ENCODE data around the gene IGFL1.
A peak's percentile ranks its signal among the peaks of the same experiment; 100 is the strongest.
"Not testable (repeated sequence)": the region's sequence is repeated elsewhere in the genome, so short reads cannot be mapped to it uniquely, and the experiment has no call there.

Gene IGFL1

GRCh38 chr19:46210669-46211068, 18.9 kb upstream of the IGFL1 start:
- DNase-seq (no peak), ATAC-seq (no peak)
- no peak overlapping the region for H3K4me3 Mint-ChIP-seq
- H3K4me1 Mint-ChIP-seq, result peaks cover 22% of the 10 kb centered on the region
- H3K27me3 Mint-ChIP-seq, result peaks cover 63% of the 10 kb centered on the region
- H3K27ac Mint-ChIP-seq, result no peak overlapping the region
- H3K9me3 Mint-ChIP-seq, result no peaks in the 10 kb centered on the region

GRCh38 chr19:46211201-46211881, 18.2 kb upstream of the IGFL1 start:
- H3K9me3 Mint-ChIP-seq, result no peaks in the 10 kb centered on the region
- H3K4me3 Mint-ChIP-seq, result no peak overlapping the region
- peaks cover 22% of the 10 kb centered on the region for H3K4me1 Mint-ChIP-seq
- DNase-seq (no peak), ATAC-seq (no peak)
- H3K27me3 Mint-ChIP-seq, result peaks cover 69% of the 10 kb centered on the region
- no peak overlapping the region for H3K27ac Mint-ChIP-seq

GRCh38 chr19:46212592-46212991, 16.9 kb upstream of the IGFL1 start:
- not testable (repeated sequence) for H3K4me3 Mint-ChIP-seq, H3K27ac Mint-ChIP-seq, ATAC-seq, DNase-seq, H3K9me3 Mint-ChIP-seq
- peaks cover 79% of the 10 kb centered on the region for H3K27me3 Mint-ChIP-seq
- H3K4me1 Mint-ChIP-seq, result peaks cover 22% of the 10 kb centered on the region

- H3K4me1 Mint-ChIP-seq, result peaks cover 21% of the 10 kb centered on the region
- ATAC-seq (no peak), DNase-seq (no peak)
- H3K27ac Mint-ChIP-seq, result no peak overlapping the region
- no peak overlapping the region for H3K4me3 Mint-ChIP-seq
- H3K9me3 Mint-ChIP-seq, result no peaks in the 10 kb centered on the region
- H3K27me3 Mint-ChIP-seq, result peaks cover 80% of the 10 kb centered on the region
Observed at GRCh38 chr19:46213156-46213555, 16.4 kb upstream of the IGFL1 start.

GRCh38 chr19:46213806-46214205, 15.7 kb upstream of the IGFL1 start:
- Mint-ChIP-seq H3K4me1 (peaks cover 15% of the 10 kb centered on the region), H3K4me3 (no peak overlapping the region), H3K27me3 (peaks cover 80% of the 10 kb centered on the region), H3K27ac (no peak overlapping the region), H3K9me3 (no peaks in the 10 kb centered on the region)
- ATAC-seq (no peak), DNase-seq (no peak)

GRCh38 chr19:46216612-46217011, 12.9 kb upstream of the IGFL1 start:
- H3K9me3 Mint-ChIP-seq, result no peaks in the 10 kb centered on the region
- no peak overlapping the region for H3K4me3 Mint-ChIP-seq
- ATAC-seq, result no peak
- no peak overlapping the region for H3K27ac Mint-ChIP-seq
- no peak for DNase-seq
- no peaks in the 10 kb centered on the region for H3K4me1 Mint-ChIP-seq
- peaks cover 81% of the 10 kb centered on the region for H3K27me3 Mint-ChIP-seq

- ATAC-seq (no peak), DNase-seq (no peak)
- H3K9me3 Mint-ChIP-seq, result no peaks in the 10 kb centered on the region
- H3K27ac Mint-ChIP-seq, result no peak overlapping the region
- H3K4me1 Mint-ChIP-seq, result no peaks in the 10 kb centered on the region
- no peak overlapping the region for H3K4me3 Mint-ChIP-seq
- peaks cover 82% of the 10 kb centered on the region for H3K27me3 Mint-ChIP-seq
Observed at GRCh38 chr19:46217476-46217875, 12.1 kb upstream of the IGFL1 start.

GRCh38 chr19:46218160-46218559, 11.4 kb upstream of the IGFL1 start:
- no peak overlapping the region for H3K27ac Mint-ChIP-seq
- no peak overlapping the region for H3K4me3 Mint-ChIP-seq
- DNase-seq (peak in 1 of 2 donors; percentile 12), ATAC-seq (no peak)
- no peaks in the 10 kb centered on the region for H3K4me1 Mint-ChIP-seq
- no peaks in the 10 kb centered on the region for H3K9me3 Mint-ChIP-seq
- peaks cover 82% of the 10 kb centered on the region for H3K27me3 Mint-ChIP-seq

- H3K27me3 Mint-ChIP-seq, result peaks cover 90% of the 10 kb centered on the region
- H3K27ac Mint-ChIP-seq, result no peak overlapping the region
- H3K9me3 Mint-ChIP-seq, result no peaks in the 10 kb centered on the region
- DNase-seq (no peak), ATAC-seq (no peak)
- no peaks in the 10 kb centered on the region for H3K4me1 Mint-ChIP-seq
- H3K4me3 Mint-ChIP-seq, result no peak overlapping the region
Observed at GRCh38 chr19:46220038-46220615, 9.4 kb upstream of the IGFL1 start.

- Mint-ChIP-seq H3K4me1 (peaks cover 9% of the 10 kb centered on the region), H3K4me3 (no peak overlapping the region), H3K27me3 (peaks cover 95% of the 10 kb centered on the region), H3K27ac (peak overlapping the region in 1 of 2 donors; percentile 82), H3K9me3 (no peaks in the 10 kb centered on the region)
- DNase-seq, result no peak
- ATAC-seq, result no peak
Observed at GRCh38 chr19:46221152-46221551, 8.4 kb upstream of the IGFL1 start.

GRCh38 chr19:46221981-46222610, 7.4 kb upstream of the IGFL1 start:
- H3K4me3 Mint-ChIP-seq, result no peak overlapping the region
- H3K27ac Mint-ChIP-seq, result no peak overlapping the region
- H3K27me3 Mint-ChIP-seq, result peaks cover 92% of the 10 kb centered on the region
- no peaks in the 10 kb centered on the region for H3K9me3 Mint-ChIP-seq
- peaks cover 13% of the 10 kb centered on the region for H3K4me1 Mint-ChIP-seq
- DNase-seq (no peak), ATAC-seq (no peak)

GRCh38 chr19:46223787-46224186, 5.8 kb upstream of the IGFL1 start:
- not testable (repeated sequence) for DNase-seq, H3K27ac Mint-ChIP-seq, ATAC-seq, H3K4me3 Mint-ChIP-seq, H3K9me3 Mint-ChIP-seq
- H3K27me3 Mint-ChIP-seq, result peaks cover 88% of the 10 kb centered on the region
- peaks cover 13% of the 10 kb centered on the region for H3K4me1 Mint-ChIP-seq

- H3K27ac Mint-ChIP-seq, result no peak overlapping the region
- H3K9me3 Mint-ChIP-seq, result no peaks in the 10 kb centered on the region
- no peak for DNase-seq
- no peak for ATAC-seq
- H3K27me3 Mint-ChIP-seq, result peaks cover 88% of the 10 kb centered on the region
- peaks cover 13% of the 10 kb centered on the region for H3K4me1 Mint-ChIP-seq
- no peak overlapping the region for H3K4me3 Mint-ChIP-seq
Observed at GRCh38 chr19:46224773-46225172, 4.8 kb upstream of the IGFL1 start.

- Mint-ChIP-seq H3K4me3 (no peak overlapping the region), H3K27ac (peak overlapping the region in 1 of 2 donors; percentile 12), H3K4me1 (peaks cover 13% of the 10 kb centered on the region), H3K27me3 (peaks cover 88% of the 10 kb centered on the region), H3K9me3 (no peaks in the 10 kb centered on the region)
- DNase-seq, result peak; percentile 29 to 52
- ATAC-seq, result peak; percentile 89
Observed at GRCh38 chr19:46225558-46226004, 4.0 kb upstream of the IGFL1 start.

GRCh38 chr19:46226438-46226973, 3.0 kb upstream of the IGFL1 start:
- Mint-ChIP-seq H3K4me1 (peaks cover 13% of the 10 kb centered on the region), H3K27me3 (peaks cover 90% of the 10 kb centered on the region), H3K4me3 (no peak overlapping the region), H3K27ac (no peak overlapping the region), H3K9me3 (no peaks in the 10 kb centered on the region)
- DNase-seq (no peak), ATAC-seq (no peak)

GRCh38 chr19:46232029-46232428, 2.5 kb downstream of the IGFL1 start:
- no peak for ATAC-seq
- Mint-ChIP-seq H3K4me1 (no peaks in the 10 kb centered on the region), H3K27ac (no peak overlapping the region), H3K9me3 (no peaks in the 10 kb centered on the region), H3K4me3 (no peak overlapping the region), H3K27me3 (peaks cover 75% of the 10 kb centered on the region)
- no peak for DNase-seq

All from stimulated activated naive CD8-positive, alpha-beta T cell treated with anti-CD3 and anti-CD28 coated beads, Interleukin-15, amount 100 ng/mL, for 72 hours (primary cell).